GM18499 (cell line): ENCODE data around the gene CCDC73.

Source experiments
- ATAC-seq: cut with Tn5 transposase; IDR thresholded peaks from one replicate; pipeline ENCODE4 v1.9.1; 2021; ENCODE audit warnings: moderate number of reproducible peaks; ENCODE audit not compliant: insufficient read depth, unreplicated experiment

CCDC73 gene

DNA sequence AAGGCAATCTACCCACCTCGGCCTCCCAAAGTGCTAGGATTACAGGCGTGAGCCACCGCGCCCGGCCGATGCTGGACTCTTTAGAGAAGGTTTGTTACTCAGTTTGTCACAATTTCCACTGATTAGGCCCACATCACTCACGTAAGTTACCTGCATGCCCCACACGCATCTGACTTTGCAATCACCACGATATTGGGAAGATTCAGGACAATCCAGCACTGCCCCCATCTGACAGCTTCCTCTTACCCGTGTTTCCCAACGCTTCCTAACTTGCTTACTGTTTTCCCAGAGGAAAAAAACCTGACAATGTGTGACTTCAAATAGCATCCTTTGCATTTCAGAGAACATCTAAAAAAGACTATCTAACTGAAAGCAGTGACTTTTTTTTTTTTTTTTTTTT lies 232.6 kb downstream of the CCDC73 start:
- ATAC-seq, result no peak

DNA sequence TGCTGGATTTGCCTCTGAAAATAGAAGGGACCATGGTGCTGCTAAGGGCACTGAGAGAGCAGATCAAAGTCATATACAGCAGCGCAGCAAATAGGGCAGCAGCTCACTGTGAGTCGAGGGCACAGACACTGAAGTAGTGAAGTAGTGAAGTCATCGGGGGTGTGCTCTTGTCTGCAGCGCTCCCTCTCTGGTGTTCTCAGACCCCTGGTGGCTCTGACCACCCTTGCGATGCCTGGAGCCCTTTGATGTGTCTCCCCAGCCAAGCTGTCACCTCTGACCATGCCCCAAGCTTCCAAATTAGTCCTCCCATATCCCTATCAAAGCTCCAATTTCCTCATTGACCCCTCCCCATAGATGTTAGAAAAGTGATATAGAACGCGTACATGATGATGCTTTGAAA lies 238.6 kb downstream of the CCDC73 start:
- no peak for ATAC-seq

DNA sequence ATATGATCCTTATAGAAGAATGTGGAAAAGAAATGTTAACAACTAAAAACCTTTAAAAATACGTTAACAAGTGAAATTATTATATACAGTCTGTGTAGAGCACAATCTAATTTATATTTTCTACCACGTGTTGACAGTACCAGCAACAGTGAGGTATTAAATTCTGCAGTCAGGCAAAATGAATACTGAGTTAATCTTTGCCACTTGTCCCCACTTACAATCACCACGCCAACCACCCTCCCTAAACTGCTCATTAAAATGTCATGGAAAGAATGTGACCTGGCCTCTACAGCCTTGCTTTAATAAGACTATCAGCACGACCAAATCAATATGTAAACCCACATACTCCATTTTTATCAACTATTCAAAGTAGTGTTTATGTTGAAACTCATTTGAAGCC lies 239.4 kb downstream of the CCDC73 start:
- ATAC-seq, result no peak
